Epithelial cell of esophagus (primary cell): ENCODE results near the gene LPIN3.

Source experiments
- DNase-seq: peaks from one replicate; pipeline ENCODE4 v3.0.0; 2010; ENCODE audit warnings: low read depth
- H3K4me3 ChIP-seq: 2 replicates; pipeline ENCODE4 v1.5.1; 2011; ENCODE audit warnings: mild to moderate bottlenecking, low read length, control low read depth
- TF ChIP-seq, protein P1 (sequence below): IDR thresholded peaks from 2 replicates; pipeline ENCODE4 v1.5.1; 2011; ENCODE audit warnings: low read depth, mild to moderate bottlenecking, low read length, control low read depth, inconsistent platforms; ENCODE audit not compliant: insufficient read depth; ENCODE audit errors: missing control alignments

LPIN3 gene

DNA sequence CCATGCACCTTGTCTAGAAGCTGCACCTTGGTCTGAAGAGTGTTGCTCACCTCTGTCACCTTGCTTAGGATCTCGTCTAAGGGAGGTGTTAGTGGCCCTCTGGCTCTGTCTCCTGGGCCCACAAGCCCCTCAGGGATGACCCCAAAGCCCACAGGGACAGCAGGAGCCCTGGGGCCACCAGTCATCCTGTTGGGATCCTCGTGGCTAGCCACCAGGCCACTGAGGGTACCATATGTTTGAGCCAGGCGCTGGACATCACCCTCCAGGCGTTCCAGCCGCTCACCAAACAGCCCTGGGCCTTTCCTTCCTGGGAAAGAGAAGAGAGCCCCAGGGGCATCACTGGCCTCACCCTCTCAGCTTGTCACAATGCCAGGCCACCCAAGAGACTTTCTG is 22.1 kb downstream of the LPIN3 start:
- DNase-seq, result no peak
- no peak overlapping the region for H3K4me3 ChIP-seq
- TF ChIP-seq, protein P1, sequence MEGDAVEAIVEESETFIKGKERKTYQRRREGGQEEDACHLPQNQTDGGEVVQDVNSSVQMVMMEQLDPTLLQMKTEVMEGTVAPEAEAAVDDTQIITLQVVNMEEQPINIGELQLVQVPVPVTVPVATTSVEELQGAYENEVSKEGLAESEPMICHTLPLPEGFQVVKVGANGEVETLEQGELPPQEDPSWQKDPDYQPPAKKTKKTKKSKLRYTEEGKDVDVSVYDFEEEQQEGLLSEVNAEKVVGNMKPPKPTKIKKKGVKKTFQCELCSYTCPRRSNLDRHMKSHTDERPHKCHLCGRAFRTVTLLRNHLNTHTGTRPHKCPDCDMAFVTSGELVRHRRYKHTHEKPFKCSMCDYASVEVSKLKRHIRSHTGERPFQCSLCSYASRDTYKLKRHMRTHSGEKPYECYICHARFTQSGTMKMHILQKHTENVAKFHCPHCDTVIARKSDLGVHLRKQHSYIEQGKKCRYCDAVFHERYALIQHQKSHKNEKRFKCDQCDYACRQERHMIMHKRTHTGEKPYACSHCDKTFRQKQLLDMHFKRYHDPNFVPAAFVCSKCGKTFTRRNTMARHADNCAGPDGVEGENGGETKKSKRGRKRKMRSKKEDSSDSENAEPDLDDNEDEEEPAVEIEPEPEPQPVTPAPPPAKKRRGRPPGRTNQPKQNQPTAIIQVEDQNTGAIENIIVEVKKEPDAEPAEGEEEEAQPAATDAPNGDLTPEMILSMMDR, result no peak

DNA sequence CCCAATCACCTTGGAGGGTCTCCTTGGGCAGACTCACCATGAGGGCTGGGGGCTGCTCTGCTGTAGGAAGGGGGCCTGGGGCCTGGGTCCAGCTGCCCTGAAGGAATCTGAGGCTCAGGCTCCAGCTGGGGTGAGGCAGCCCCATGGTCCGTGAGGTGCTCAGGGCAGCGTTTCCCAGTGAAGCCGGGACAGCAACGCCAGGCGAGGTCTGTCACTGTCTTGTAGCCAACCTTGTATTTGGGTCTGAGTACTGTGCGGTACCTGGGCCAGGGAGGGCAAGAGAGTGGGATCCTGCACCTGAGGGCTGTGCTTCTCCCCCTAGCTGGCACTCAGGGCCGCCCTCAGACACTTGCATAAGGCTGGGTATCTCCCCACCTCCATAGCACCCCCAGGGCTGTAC is 23.0 kb downstream of the LPIN3 start:
- no peak overlapping the region for H3K4me3 ChIP-seq
- DNase-seq, result no peak
- TF ChIP-seq, protein P1, result no peak

DNA sequence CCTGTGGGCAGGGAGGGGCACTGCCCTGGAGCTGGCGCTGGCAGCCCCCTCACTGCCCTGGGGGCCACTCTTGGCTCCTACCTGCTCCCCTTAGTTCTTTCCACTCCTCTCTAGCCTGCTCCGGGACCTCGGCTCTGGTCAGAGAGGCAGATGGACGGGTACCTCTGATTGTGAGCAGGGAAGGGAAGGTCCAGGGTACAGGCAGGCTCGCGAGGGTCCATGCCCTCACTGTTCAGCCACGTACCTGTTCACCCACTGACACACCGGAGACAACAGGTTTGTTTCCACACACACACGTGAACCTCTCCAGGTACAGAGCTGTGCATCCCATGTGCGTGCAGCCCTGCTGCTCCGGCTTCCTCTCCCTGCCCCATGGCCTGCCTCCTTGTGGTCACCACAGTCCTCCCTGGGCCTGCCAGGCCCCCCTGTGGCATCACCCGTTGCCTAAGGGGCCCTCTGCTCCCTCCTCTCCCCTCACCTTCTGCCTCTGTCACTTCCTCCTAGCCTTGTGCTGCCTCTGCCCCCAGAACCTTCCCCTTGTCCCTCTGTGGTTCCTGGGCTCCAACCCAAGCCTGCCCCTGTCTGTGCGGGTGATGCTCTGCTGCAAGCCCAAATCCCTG is 23.7 kb downstream of the LPIN3 start:
- H3K4me3 ChIP-seq, result no peak overlapping the region
- TF ChIP-seq, protein P1, result peak; percentile 1
- DNase-seq, result no peak

DNA sequence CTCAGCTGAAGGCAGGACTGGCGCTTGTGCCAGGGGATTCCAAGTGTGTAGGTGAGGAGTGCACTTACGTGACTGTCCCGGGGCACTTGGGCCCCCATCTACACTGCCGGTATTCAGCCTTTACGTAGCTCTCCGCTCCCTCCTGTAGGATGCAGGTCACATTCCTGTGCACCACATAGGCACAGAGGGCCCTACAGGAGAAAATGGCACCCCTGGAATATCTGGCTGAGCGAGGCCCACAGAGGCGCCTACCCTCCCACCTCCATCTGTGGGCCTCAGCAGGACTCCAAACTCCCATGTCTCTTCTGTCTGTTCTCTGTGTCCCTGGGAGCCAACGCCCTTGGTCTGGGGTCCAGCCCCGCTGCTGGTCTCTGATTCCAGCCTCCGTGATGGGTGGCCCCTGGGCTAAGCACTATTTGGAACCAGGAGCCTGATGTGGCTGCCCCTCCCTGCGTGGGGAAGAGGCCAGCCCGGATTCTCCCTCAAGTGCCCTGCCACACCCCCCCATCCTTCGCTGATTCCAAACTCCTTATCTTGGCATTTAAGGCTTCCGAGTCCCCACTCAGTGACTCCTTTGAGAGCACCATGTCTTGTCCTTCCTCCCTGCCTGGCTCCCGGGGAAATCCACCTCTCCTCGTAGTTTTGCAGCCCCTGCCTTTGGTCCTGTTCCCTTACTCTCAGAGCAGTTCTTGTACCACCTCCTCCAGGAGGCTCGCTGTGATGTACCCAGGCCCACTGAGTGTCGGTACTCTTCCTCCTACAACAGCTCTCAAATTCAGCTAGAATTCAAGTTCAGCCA is 24.5 kb downstream of the LPIN3 start:
- H3K4me3 ChIP-seq, result no peak overlapping the region
- DNase-seq, result no peak
- TF ChIP-seq, protein P1, result no peak

DNA sequence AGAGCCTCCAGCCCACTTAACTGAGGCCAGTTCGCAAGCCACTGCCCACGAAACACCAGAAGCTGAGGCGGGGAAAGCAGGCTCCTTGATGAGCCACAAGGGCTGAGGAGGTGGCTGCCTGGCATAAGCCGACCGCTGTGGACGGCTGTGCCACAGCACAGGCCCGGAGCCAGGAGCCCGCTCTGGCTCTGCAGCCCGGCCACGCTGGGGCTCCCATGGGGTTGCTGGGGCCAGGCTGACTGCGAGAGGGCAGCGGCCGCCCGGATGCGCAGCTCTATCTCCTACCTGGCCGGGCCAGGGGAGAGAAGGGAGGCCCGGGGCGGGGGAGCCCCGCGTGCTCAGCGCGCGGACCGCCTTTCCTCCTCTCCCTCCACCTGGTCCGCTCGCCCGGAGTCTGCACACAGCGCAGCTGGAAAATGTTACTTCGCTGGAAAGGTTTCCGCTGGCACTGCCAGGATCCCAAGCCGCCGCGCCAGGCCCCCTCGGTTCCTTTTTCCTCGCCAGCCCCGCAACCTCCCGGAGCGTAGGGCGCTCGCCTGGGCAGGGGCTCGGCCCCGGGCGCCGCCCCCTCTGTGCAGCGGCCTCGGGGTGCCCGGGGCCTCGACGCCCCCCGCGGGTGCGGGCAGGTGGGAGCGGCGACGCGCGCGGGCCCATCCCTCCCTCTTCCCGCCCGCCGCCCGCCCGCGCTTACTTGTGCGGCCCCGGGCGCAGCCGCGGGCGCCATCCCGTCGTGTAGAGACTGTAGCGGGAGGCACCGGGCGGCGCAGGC is 25.3 kb downstream of the LPIN3 start:
- TF ChIP-seq, protein P1, result no peak
- DNase-seq, result peak; percentile 9
- H3K4me3 ChIP-seq, result no peak overlapping the region

GRCh38 chr20:41366546-41367392 is 26.1 kb downstream of the LPIN3 start, which contains the start of gene EMILIN3:
Gene EMILIN3 (minus strand): TSS chr20:41366818. CDS start chr20:41366634, 184 bp downstream.
- no peak within 1 kb of the TSS for H3K4me3 ChIP-seq
- TF ChIP-seq, protein P1, result no peak
- no peak for DNase-seq
